ENCODE results near the gene ADAP1. TPM values are rescaled to one million over a fixed set of nuclear protein-coding genes. Genes with fewer than 3 reads are reported as not detected.

The ADAP1 gene
- total RNA-seq, 1 donor from 2014 or later, result 11.9 TPM

- no peak overlapping the region for H3K27ac Mint-ChIP-seq
- no peak overlapping the region for H3K4me3 Mint-ChIP-seq
- no peaks in the 10 kb centered on the region for H3K9me3 Mint-ChIP-seq
Observed at GRCh38 chr7:916291-916941, 38.1 kb downstream of the ADAP1 start.

GRCh38 chr7:915291-916218 is 38.9 kb downstream of the ADAP1 start:
- H3K27ac Mint-ChIP-seq, result no peak overlapping the region
- TF ChIP-seq CTCF (IDR thresholded peaks at IDR 0.05), result no peak
- peaks cover 4% of the 10 kb centered on the region for H3K4me1 Mint-ChIP-seq
- H3K4me3 Mint-ChIP-seq, result no peak overlapping the region
- DNase-seq (no peak), ATAC-seq (ENCODE audit: low read depth) (no peak)
- H3K36me3 Mint-ChIP-seq (ENCODE audit: low read depth), result no peaks in the 10 kb centered on the region
- no peaks in the 10 kb centered on the region for H3K9me3 Mint-ChIP-seq
- intact Hi-C loops (cut with micrococcal nuclease), result no loop called here
- ChIA-PET CTCF (no interaction called here), POLR2A (no interaction called here)
- no peaks in the 10 kb centered on the region for H3K27me3 Mint-ChIP-seq

More at GRCh38 chr7:916291-916941, 38.1 kb downstream of the ADAP1 start:
- H3K36me3 Mint-ChIP-seq (ENCODE audit: low read depth), result no peaks in the 10 kb centered on the region
- CTCF ChIA-PET, result no interaction called here
- POLR2A ChIA-PET, result no interaction called here
- peaks cover 10% of the 10 kb centered on the region for H3K4me1 Mint-ChIP-seq
- no peak for TF ChIP-seq CTCF (IDR thresholded peaks at IDR 0.05)
- H3K27me3 Mint-ChIP-seq, result no peaks in the 10 kb centered on the region
- DNase-seq, result no peak
- intact Hi-C loops (cut with micrococcal nuclease), result no loop called here
- no peak for ATAC-seq (ENCODE audit: low read depth)

GRCh38 chr7:914521-915194 is 39.8 kb downstream of the ADAP1 start:
- Mint-ChIP-seq H3K4me1 (peaks cover 11% of the 10 kb centered on the region), H3K36me3 (ENCODE audit: low read depth) (no peaks in the 10 kb centered on the region), H3K27me3 (no peaks in the 10 kb centered on the region), H3K4me3 (no peak overlapping the region), H3K9me3 (no peaks in the 10 kb centered on the region), H3K27ac (no peak overlapping the region)
- ChIA-PET POLR2A (interaction anchor here (0.6 kb wide), 1 partner anchor 10 kb away, joined by 3 read pairs; no protein-coding TSS in a partner anchor), CTCF (no interaction called here)
- no peak for TF ChIP-seq CTCF (IDR thresholded peaks at IDR 0.05)
- DNase-seq (no peak), ATAC-seq (ENCODE audit: low read depth) (no peak)
- intact Hi-C loops (cut with micrococcal nuclease), result no loop called here

- no peaks in the 10 kb centered on the region for H3K27me3 Mint-ChIP-seq
- no peak overlapping the region for H3K27ac Mint-ChIP-seq
- no peaks in the 10 kb centered on the region for H3K9me3 Mint-ChIP-seq
- POLR2A ChIA-PET, result no interaction called here
- ATAC-seq (ENCODE audit: low read depth), result no peak
- no peak for TF ChIP-seq CTCF (IDR thresholded peaks at IDR 0.05)
- intact Hi-C loops (cut with micrococcal nuclease), result no loop called here
- no peak overlapping the region for H3K4me3 Mint-ChIP-seq
- no peak for DNase-seq
- H3K4me1 Mint-ChIP-seq, result peaks cover 12% of the 10 kb centered on the region
- H3K36me3 Mint-ChIP-seq (ENCODE audit: low read depth), result no peaks in the 10 kb centered on the region
- CTCF ChIA-PET, result no interaction called here
Observed at GRCh38 chr7:913736-914520, 40.6 kb downstream of the ADAP1 start.
